SK-N-MC (cell line): ENCODE results near the gene SLBP.

ENCODE experiments used
- DNase-seq: peaks from one replicate; pipeline ENCODE4 v3.0.0-alpha.2; 2011; ENCODE audit warnings: low read depth, low spot score
- H3K27ac ChIP-seq: fragments of 200-600 bp; sonication (generic); 2 replicates; pipeline ENCODE4 v1.5.1; 2016; ENCODE audit warnings: mixed run types
- H3K36me3 ChIP-seq: fragments of 200-600 bp; sonication (generic); 2 replicates; pipeline ENCODE4 v1.6.1; 2017; ENCODE audit warnings: antibody characterized with exemption, low read length, mixed read lengths; ENCODE audit not compliant: insufficient read depth
- H3K4me3 ChIP-seq: fragments of 200-600 bp; sonication (generic); 2 replicates; pipeline ENCODE4 v1.5.1; 2016
- H3K9ac ChIP-seq: fragments of 200-600 bp; sonication (generic); 2 replicates; pipeline ENCODE4 v1.8.0; 2017; ENCODE audit warnings: mixed run types, mixed read lengths; ENCODE audit not compliant: insufficient read length
- H3K9me3 ChIP-seq: fragments of 200-600 bp; sonication (generic); 2 replicates; pipeline ENCODE4 v1.6.1; 2017; ENCODE audit warnings: low read depth, mild to moderate bottlenecking, antibody characterized with exemption, low read length, moderate library complexity, mixed read lengths
- EZH2 ChIP-seq: fragments of 200-600 bp; sonication (generic); IDR thresholded peaks from one replicate; pipeline ENCODE4 v1.6.1; 2017; ENCODE audit warnings: antibody characterized with exemption
- FOXP2 ChIP-seq: optimal IDR thresholded peaks from 2 replicates; pipeline ENCODE3; 2011; ENCODE audit warnings: mild to moderate bottlenecking, moderate library complexity; ENCODE audit not compliant: insufficient read depth; ENCODE audit errors: extremely low read length, control extremely low read depth
- POLR2AphosphoS5 ChIP-seq: IDR thresholded peaks from 2 replicates; pipeline ENCODE4 v1.6.1; 2012; ENCODE audit warnings: mild to moderate bottlenecking, low read depth, low read length, borderline replicate concordance

SLBP gene

GRCh38 chr4:1717129-1718094 lies 5.3 kb upstream of the SLBP start:
- TF ChIP-seq POLR2AphosphoS5, result 0 out of 2 replicates have a peak, but pooled peaks have one; percentile 4
- TF ChIP-seq EZH2, result no peak
- Histone ChIP-seq H3K9me3 (no peaks in the 10 kb centered on the region), H3K36me3 (peaks cover 3% of the 10 kb centered on the region; the same call in 1 of the 2 replicates), H3K27ac (no peak overlapping the region), H3K9ac (no peak overlapping the region), H3K4me3 (no peak overlapping the region)
- no peak for DNase-seq

- Histone ChIP-seq H3K9me3 (no peaks in the 10 kb centered on the region), H3K27ac (peak overlapping the region; percentile 62; the same call in 1 of the 2 replicates), H3K9ac (no peak overlapping the region), H3K4me3 (no peak overlapping the region), H3K36me3 (peaks cover 3% of the 10 kb centered on the region; the same call in 1 of the 2 replicates)
- no peak for TF ChIP-seq EZH2
- no peak for TF ChIP-seq POLR2AphosphoS5
- no peak for TF ChIP-seq FOXP2
- DNase-seq, result no peak
These were observed 4.2 kb upstream of the SLBP start for GRCh38 chr4:1716065-1716945.

GRCh38 chr4:1715002-1715758 lies 3.1 kb upstream of the SLBP start:
- peak overlapping the region; percentile 99; the same call in 1 of the 2 replicates for H3K4me3 ChIP-seq
- TF ChIP-seq EZH2 (no peak), POLR2AphosphoS5 (no peak), FOXP2 (no peak)
- peak overlapping the region; percentile 84 for H3K27ac ChIP-seq
- peaks cover 8% of the 10 kb centered on the region for H3K36me3 ChIP-seq
- H3K9ac ChIP-seq, result no peak overlapping the region
- DNase-seq, result no peak
- no peaks in the 10 kb centered on the region for H3K9me3 ChIP-seq

GRCh38 chr4:1714303-1715001 lies 2.3 kb upstream of the SLBP start:
- Histone ChIP-seq H3K9me3 (no peaks in the 10 kb centered on the region), H3K4me3 (peak overlapping the region; percentile 99), H3K27ac (peak overlapping the region; percentile 84), H3K9ac (peak overlapping the region; percentile 99), H3K36me3 (peaks cover 14% of the 10 kb centered on the region)
- no peak for DNase-seq
- TF ChIP-seq POLR2AphosphoS5 (0 out of 2 replicates have a peak, but pooled peaks have one; percentile 10), FOXP2 (no peak), EZH2 (no peak)

- TF ChIP-seq FOXP2, result no peak
- TF ChIP-seq EZH2, result no peak
- TF ChIP-seq POLR2AphosphoS5, result no peak
- Histone ChIP-seq H3K36me3 (peaks cover 23% of the 10 kb centered on the region), H3K27ac (peak overlapping the region; percentile 84), H3K9me3 (no peaks in the 10 kb centered on the region), H3K4me3 (peak overlapping the region; percentile 99), H3K9ac (peak overlapping the region; percentile 99)
- no peak for DNase-seq
These were observed 1.1 kb upstream of the SLBP start for GRCh38 chr4:1713003-1713851.

GRCh38 chr4:1711571-1712215 lies 426 bp downstream of the SLBP start:
- Histone ChIP-seq H3K4me3 (peak overlapping the region; percentile 99), H3K36me3 (peaks cover 27% of the 10 kb centered on the region), H3K9ac (peak overlapping the region; percentile 99), H3K27ac (peak overlapping the region; percentile 99), H3K9me3 (no peaks in the 10 kb centered on the region)
- no peak for TF ChIP-seq EZH2
- no peak for TF ChIP-seq FOXP2
- no peak for TF ChIP-seq POLR2AphosphoS5
- DNase-seq, result no peak
